Fibroblast of lung (primary cell): ENCODE measurements around the gene MEF2A. TPM values are rescaled to one million over a fixed set of nuclear protein-coding genes. Genes with fewer than 3 reads are reported as not detected.

Experiments used
- DNase-seq, 2 donors: peaks; one replicate each; pipeline versions ENCODE4 v3.0.0 to v3.0.0-alpha.2; 2010; ENCODE audit warnings: low read depth in 2 of 2
- H2AFZ ChIP-seq: 2 replicates; pipeline ENCODE4 v1.5.1; 2012; ENCODE audit warnings: low read length, control low read depth, inconsistent platforms
- H3K27ac ChIP-seq: 2 replicates; pipeline ENCODE4 v1.5.1; 2011; ENCODE audit warnings: low read length, control low read depth; ENCODE audit not compliant: insufficient read depth
- H3K27me3 ChIP-seq: 2 replicates; pipeline ENCODE4 v1.5.1; 2011; ENCODE audit warnings: mild to moderate bottlenecking, low read length; ENCODE audit not compliant: control insufficient read depth, insufficient read depth
- H3K36me3 ChIP-seq: 2 replicates; pipeline ENCODE4 v1.5.1; 2011; ENCODE audit warnings: low read length; ENCODE audit not compliant: control insufficient read depth, insufficient read depth
- H3K4me1 ChIP-seq: 2 replicates; pipeline ENCODE4 v1.5.1; 2011; ENCODE audit warnings: low read length; ENCODE audit not compliant: control insufficient read depth, insufficient read depth; ENCODE audit errors: extremely low read depth
- H3K4me2 ChIP-seq: 2 replicates; pipeline ENCODE4 v1.5.1; 2011; ENCODE audit warnings: low read length, control low read depth; ENCODE audit not compliant: insufficient read depth; ENCODE audit errors: extremely low read depth
- H3K4me3 ChIP-seq, 4 experiments: fragments of 200-600 bp in 1 of 4; sonication (generic) in 1 of 4; replicated peaks in 1 of 4; 2 replicates each; pipeline ENCODE4 v1.5.1; 2011 to 2016; ENCODE audit warnings: low read length in 4 of 4, low read depth in 3 of 4, mild to moderate bottlenecking in 3 of 4, control low read depth in 2 of 4, inconsistent platforms in 1 of 4, mixed read lengths in 1 of 4; ENCODE audit not compliant: insufficient read depth in 1 of 4; ENCODE audit errors: control extremely low read depth in 1 of 4
- H3K79me2 ChIP-seq: 2 replicates; pipeline ENCODE4 v1.5.1; 2012; ENCODE audit warnings: mild to moderate bottlenecking, low read length, inconsistent platforms; ENCODE audit not compliant: control insufficient read depth, insufficient read depth
- H3K9ac ChIP-seq: 2 replicates; pipeline ENCODE4 v1.5.1; 2011; ENCODE audit warnings: mild to moderate bottlenecking, low read length, control low read depth; ENCODE audit not compliant: insufficient read depth
- H3K9me3 ChIP-seq: 2 replicates; pipeline ENCODE4 v1.5.1; 2012; ENCODE audit warnings: low read depth, low read length; ENCODE audit not compliant: control insufficient read depth, insufficient read depth
- H4K20me1 ChIP-seq: 2 replicates; pipeline ENCODE4 v1.5.1; 2011; ENCODE audit warnings: low read length; ENCODE audit not compliant: control insufficient read depth, insufficient read depth; ENCODE audit errors: extremely low read depth
- CTCF ChIP-seq, 2 donors: IDR thresholded peaks in 1 of 2; conservative IDR thresholded peaks in 1 of 2; 1 replicate in 1 of 2; 2 replicates in 1 of 2; pipeline ENCODE4 v1.5.1; 2011 to 2012; ENCODE audit warnings: low read length in 2 of 2, control low read depth in 1 of 2, inconsistent platforms in 1 of 2, low read depth in 1 of 2, mild to moderate bottlenecking in 1 of 2
- EZH2 ChIP-seq: IDR thresholded peaks from 2 replicates; pipeline ENCODE4 v1.5.1; 2012; ENCODE audit warnings: low read length, control low read depth, mild to moderate bottlenecking; ENCODE audit errors: missing control alignments
- polyA plus RNA-seq, 2 donors: library from polyadenylated mRNA; depleted of rRNA in 1 of 2; stranded (reverse) in 1 of 2; unstranded in 1 of 2; fragments of >200 nt; gene quantifications; 2 replicates each; pipeline ENCODE4 v1.2.1, GENCODE V29; 2011 to 2012; ENCODE audit warnings: missing spikeins in 1 of 2
- total RNA-seq: library from RNA; depleted of rRNA; stranded (reverse); fragments of >200 nt; gene quantifications from 2 replicates; pipeline ENCODE4 v1.2.1, GENCODE V29; 2014

MEF2A gene
- total and polyA plus RNA-seq, 2 donors (not counting 1 experiment from before 2014, with no cell fraction given), result 24.6 to 40.4 TPM

- Histone ChIP-seq H3K4me1 (peaks cover 6% of the 10 kb centered on the region), H3K36me3 (no peaks in the 10 kb centered on the region), H3K4me2 (peak overlapping the region; percentile 98), H3K79me2 (peaks cover 44% of the 10 kb centered on the region), H3K4me3 (peak overlapping the region; percentile 71 to 95 (median 90)), H2AFZ (no peak overlapping the region), H3K9ac (peak overlapping the region; percentile 82), H3K27ac (peak overlapping the region; percentile 92), H4K20me1 (peaks cover 2% of the 10 kb centered on the region), H3K27me3 (peaks cover 6% of the 10 kb centered on the region), H3K9me3 (no peaks in the 10 kb centered on the region)
- DNase-seq, result peak in 1 of 2 donors; percentile 11
- no peak for TF ChIP-seq EZH2
- no peak for TF ChIP-seq CTCF (conservative IDR thresholded peaks at IDR 0.05 in 1 of 2, IDR thresholded peaks at IDR 0.05 in 1 of 2; ENCODE audit: low read depth in 1 of 2, low read length in 2 of 2)
Measured at GRCh38 chr15:99566157-99566897, 543 bp downstream of the MEF2A start.

DNA sequence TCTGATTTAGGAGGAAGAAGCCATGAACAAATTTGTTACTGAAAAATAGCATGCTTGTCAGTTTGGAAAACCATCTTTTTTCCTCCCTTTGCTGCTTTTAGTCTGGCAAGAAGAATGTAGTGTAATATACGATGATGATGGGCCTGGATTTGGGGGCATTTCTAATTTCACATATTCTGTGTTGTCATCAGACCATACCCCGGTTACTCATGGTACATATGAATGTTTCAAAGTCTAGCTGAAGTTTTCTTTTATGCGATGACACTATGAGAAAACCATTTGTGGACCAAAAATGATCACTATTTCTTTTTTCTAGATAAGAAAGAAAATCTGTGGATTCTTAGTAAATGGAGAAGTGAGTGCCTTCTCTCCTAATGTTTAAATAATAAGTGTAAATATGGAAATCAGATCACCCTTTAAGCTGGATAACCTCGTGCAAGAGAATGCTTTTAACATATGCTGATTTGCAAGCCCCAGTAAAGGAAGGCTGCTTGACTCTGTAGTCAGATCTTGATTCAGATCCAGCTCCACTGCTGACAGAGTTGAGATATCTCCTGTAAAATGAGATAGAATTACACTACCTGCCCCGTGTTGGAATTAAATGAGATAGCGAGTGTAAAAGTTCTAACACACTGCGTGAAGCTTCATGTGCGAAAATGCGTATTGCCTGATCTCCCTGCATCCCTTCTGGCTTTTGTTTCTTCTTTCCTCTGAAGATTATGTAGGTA, 3.0 kb downstream of the MEF2A start:
- Histone ChIP-seq H3K9ac (no peak overlapping the region), H2AFZ (no peak overlapping the region)
- peak; percentile 33 to 70 for DNase-seq

More for the DNA sequence above, 3.0 kb downstream of the MEF2A start:
- peaks cover 60% of the 10 kb centered on the region for H3K79me2 ChIP-seq
- H3K4me1 ChIP-seq, result peaks cover 6% of the 10 kb centered on the region
- peaks cover 2% of the 10 kb centered on the region for H4K20me1 ChIP-seq
- no peaks in the 10 kb centered on the region for H3K27me3 ChIP-seq
- TF ChIP-seq CTCF (conservative IDR thresholded peaks at IDR 0.05 in 1 of 2, IDR thresholded peaks at IDR 0.05 in 1 of 2; ENCODE audit: low read depth in 1 of 2, low read length in 2 of 2) (no peak), EZH2 (no peak)
- peak overlapping the region; percentile 32 for H3K4me2 ChIP-seq
- no peaks in the 10 kb centered on the region for H3K9me3 ChIP-seq
- peak overlapping the region in 2 of 4 experiments; percentile 91 to 95 for H3K4me3 ChIP-seq
- H3K36me3 ChIP-seq, result no peaks in the 10 kb centered on the region
- H3K27ac ChIP-seq, result no peak overlapping the region
